Measurements from ENCODE around the gene LUZP1. TPM values are rescaled to one million over a fixed set of nuclear protein-coding genes. Genes with fewer than 3 reads are reported as not detected.
A peak's percentile ranks its signal among the peaks of the same experiment; 100 is the strongest.

LUZP1 gene
- total and polyA plus RNA-seq, 10 of the 15 experiments (the other 5 are each of a cell fraction or from before 2014, with no cell fraction given) = 11.3 to 28.2 (median 17.3) TPM

GRCh38 chr1:23149114-23149513, 19.5 kb downstream of the LUZP1 start:
- SMC1A ChIA-PET (ENCODE audit: uncharacterized antibody, unreplicated experiment) = interaction anchor here (0.7 to 2.7 kb wide), 2 partner anchors 35 to 125 kb away, joined by 3 to 14 read pairs; no protein-coding TSS in a partner anchor
- no peaks in the 10 kb centered on the region for H3K9me3 ChIP-seq (replicated peaks; ENCODE audit: control insufficient read depth, insufficient read depth, low read length)
- no peaks in the 10 kb centered on the region for H3K27me3 ChIP-seq (replicated peaks in 1 of 2; ENCODE audit: control insufficient read depth in 2 of 2, insufficient read depth in 2 of 2, low read length in 1 of 2)
- TF ChIP-seq IKZF2 (IDR thresholded peaks at IDR 0.05) (no peak), SPI1 (IDR thresholded peaks at IDR 0.05; ENCODE audit: borderline replicate concordance, insufficient read depth, low read depth, low read length) (peak; percentile 24; the same call in 1 of the 2 replicates)
- in situ Hi-C loops (cut with MboI) = no loop called here
- no peaks in the 10 kb centered on the region for H3K4me1 ChIP-seq (ENCODE audit: control insufficient read depth, insufficient read depth, low read length)
- intact Hi-C loops (cut with micrococcal nuclease; ENCODE audit: unreplicated experiment) = no loop called here
- FAIRE-seq (no peak), DNase-seq (ENCODE audit: low read depth, low spot score) (peak; percentile 34), ATAC-seq (peak; percentile 94)
- POLR2A ChIA-PET = interaction anchor here (0.6 to 1.5 kb wide), 2 partner anchors 12 to 20 kb away, joined by 4 read pairs; no protein-coding TSS in a partner anchor
- 75% methylated on average over 1 of the region's 1 CpG for WGBS (ENCODE audit: insufficient coverage, insufficient replicate concordance, low lambda C conversion rate, missing lambda C conversion rate)
- H3K4me2 ChIP-seq (ENCODE audit: control insufficient read depth, insufficient read depth) = no peak overlapping the region
- peaks cover 0 to 3% of the 10 kb centered on the region in 2 experiments; a peak in 1 of 4 replicates for H3K36me3 ChIP-seq (ENCODE audit: control insufficient read depth in 2 of 2, insufficient read depth in 2 of 2, low read length in 1 of 2)
- no peak overlapping the region for H3K27ac ChIP-seq (ENCODE audit: control insufficient read depth, insufficient read depth)
- H2AFZ ChIP-seq (ENCODE audit: control insufficient read depth, low read depth, low read length) = no peak overlapping the region
- BruUV-seq (replicated peaks) = no TSS peak
- H3K4me3 ChIP-seq = no peak overlapping the region
- no peak overlapping the region for H3K9ac ChIP-seq (ENCODE audit: control insufficient read depth, insufficient read depth, low read length)
- CTCF ChIA-PET = interaction anchor here (1.0 to 2.0 kb wide), 2 partner anchors 34 to 37 kb away, joined by 4 to 7 read pairs; no protein-coding TSS in a partner anchor
- H3K79me2 ChIP-seq (ENCODE audit: control insufficient read depth, insufficient read depth, low read length) = peaks cover 3% of the 10 kb centered on the region
- H4K20me1 ChIP-seq (ENCODE audit: control insufficient read depth, insufficient read depth) = no peaks in the 10 kb centered on the region
- RAD21 ChIA-PET (ENCODE audit: unreplicated experiment) = interaction anchor here (1.5 kb wide), 1 partner anchor 35 kb away, joined by 4 read pairs; no protein-coding TSS in a partner anchor

GRCh38 chr1:23148084-23148483, 20.6 kb downstream of the LUZP1 start:
- ChIA-PET RAD21 (ENCODE audit: unreplicated experiment) (interaction anchor here (1.0 to 1.5 kb wide), 7 partner anchors 8 to 48 kb away, joined by 3 to 8 read pairs (median 4); no protein-coding TSS in a partner anchor), CTCF (interaction anchor here (0.9 to 2.1 kb wide), 11 partner anchors 12 to 124 kb away, joined by 3 to 11 read pairs (median 4); no protein-coding TSS in a partner anchor), POLR2A (interaction anchor here (1.0 to 1.3 kb wide), 2 partner anchors 25 to 26 kb away, joined by 5 read pairs; no protein-coding TSS in a partner anchor), SMC1A (ENCODE audit: uncharacterized antibody, unreplicated experiment) (interaction anchor here (0.8 to 2.7 kb wide), 11 partner anchors 13 to 115 kb away, joined by 3 to 14 read pairs (median 5); no protein-coding TSS in a partner anchor)
- Histone ChIP-seq H3K79me2 (ENCODE audit: control insufficient read depth, insufficient read depth, low read length) (peaks cover 3% of the 10 kb centered on the region), H3K9ac (ENCODE audit: control insufficient read depth, insufficient read depth, low read length) (no peak overlapping the region), H3K27me3 (replicated peaks in 1 of 2; ENCODE audit: control insufficient read depth in 2 of 2, insufficient read depth in 2 of 2, low read length in 1 of 2) (no peaks in the 10 kb centered on the region), H3K36me3 (ENCODE audit: control insufficient read depth in 2 of 2, insufficient read depth in 2 of 2, low read length in 1 of 2) (peaks cover 0 to 3% of the 10 kb centered on the region in 2 experiments; a peak in 1 of 4 replicates), H2AFZ (ENCODE audit: control insufficient read depth, low read depth, low read length) (no peak overlapping the region), H3K4me3 (no peak overlapping the region), H3K4me2 (ENCODE audit: control insufficient read depth, insufficient read depth) (no peak overlapping the region), H3K27ac (ENCODE audit: control insufficient read depth, insufficient read depth) (no peak overlapping the region), H4K20me1 (ENCODE audit: control insufficient read depth, insufficient read depth) (no peaks in the 10 kb centered on the region), H3K4me1 (ENCODE audit: control insufficient read depth, insufficient read depth, low read length) (no peaks in the 10 kb centered on the region), H3K9me3 (replicated peaks; ENCODE audit: control insufficient read depth, insufficient read depth, low read length) (no peaks in the 10 kb centered on the region)
- intact Hi-C loops (cut with micrococcal nuclease; ENCODE audit: unreplicated experiment) (no loop called here), in situ Hi-C loops (cut with MboI) (no loop called here)
- FAIRE-seq (no peak), ATAC-seq (peak; percentile 54), DNase-seq (ENCODE audit: low read depth, low spot score) (no peak)
- BruUV-seq (replicated peaks) = no TSS peak
- WGBS (ENCODE audit: insufficient coverage, insufficient replicate concordance, low lambda C conversion rate, missing lambda C conversion rate) = 19% methylated on average over 4 of the region's 4 CpGs
- TF ChIP-seq RELA (IDR thresholded peaks at IDR 0.05; ENCODE audit: borderline replicate concordance, partially characterized antibody) (no peak), JUNB (IDR thresholded peaks at IDR 0.05) (peak; percentile 46), SUPT20H (IDR thresholded peaks at IDR 0.05; ENCODE audit: borderline replicate concordance, control insufficient read depth, low read depth, low read length) (no peak), BCL3 (IDR thresholded peaks at IDR 0.05; ENCODE audit: borderline replicate concordance, insufficient read depth, low read depth, low read length, poor library complexity, severe bottlenecking) (no peak)

Data from GM12878 (cell line).